ENCODE results near the gene IQCK.

DNA sequence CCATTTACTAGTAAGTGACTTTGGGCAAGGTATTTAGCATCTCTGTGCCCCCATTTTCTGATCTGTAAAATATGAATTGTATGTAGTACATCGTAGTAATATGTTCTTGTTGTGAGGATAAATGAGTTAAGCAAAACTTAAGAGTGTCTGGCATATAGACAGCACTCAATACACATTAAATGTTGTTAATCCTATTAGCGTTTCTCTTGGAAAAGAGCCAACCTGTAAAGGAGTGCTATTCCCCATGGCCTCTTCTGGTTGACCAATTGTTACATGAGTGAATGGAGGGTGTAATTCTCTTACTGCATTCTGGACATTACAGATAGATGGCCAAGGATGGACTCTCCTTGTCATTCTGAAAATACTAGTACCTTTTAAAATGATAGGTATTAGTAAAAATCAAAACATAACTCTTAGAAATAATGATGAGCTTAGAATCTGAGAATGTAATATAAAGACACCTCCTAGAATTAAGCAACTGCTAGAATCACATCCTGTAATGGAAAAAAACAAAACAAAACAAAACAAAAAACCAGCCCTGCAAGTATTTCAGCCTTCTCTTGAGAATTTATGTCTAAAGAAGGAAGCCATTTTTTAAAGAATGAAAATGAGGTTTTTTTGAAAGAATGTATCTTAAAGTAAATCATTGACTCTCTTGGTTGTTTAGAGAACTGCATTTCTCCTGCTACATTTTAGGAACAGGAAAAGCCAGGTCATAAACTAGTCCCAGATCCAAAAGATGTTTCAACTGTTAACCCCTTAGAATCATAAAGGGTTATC is 30.5 kb downstream of the IQCK start:
- TF ChIP-seq EHF (CRISPR knock-in tag; IDR thresholded peaks at IDR 0.05) (no peak), ESRRA (IDR thresholded peaks at IDR 0.05; ENCODE audit: borderline replicate concordance, low read length) (no peak), POLR2A (IDR thresholded peaks at IDR 0.05; ENCODE audit: low read length) (no peak), EP300 (IDR thresholded peaks at IDR 0.05) (no peak), FOXS1 (CRISPR knock-in tag; IDR thresholded peaks at IDR 0.05) (no peak), RAD21 (conservative IDR thresholded peaks at IDR 0.05 in 1 of 2, IDR thresholded peaks at IDR 0.05 in 1 of 2) (no peak), MYC (IDR thresholded peaks at IDR 0.05; ENCODE audit: borderline replicate concordance, low read length) (no peak), KDM1A (IDR thresholded peaks at IDR 0.05; ENCODE audit: low read depth) (no peak), KDM5A (IDR thresholded peaks at IDR 0.05) (no peak)
- TF ChIP-seq, protein P1, sequence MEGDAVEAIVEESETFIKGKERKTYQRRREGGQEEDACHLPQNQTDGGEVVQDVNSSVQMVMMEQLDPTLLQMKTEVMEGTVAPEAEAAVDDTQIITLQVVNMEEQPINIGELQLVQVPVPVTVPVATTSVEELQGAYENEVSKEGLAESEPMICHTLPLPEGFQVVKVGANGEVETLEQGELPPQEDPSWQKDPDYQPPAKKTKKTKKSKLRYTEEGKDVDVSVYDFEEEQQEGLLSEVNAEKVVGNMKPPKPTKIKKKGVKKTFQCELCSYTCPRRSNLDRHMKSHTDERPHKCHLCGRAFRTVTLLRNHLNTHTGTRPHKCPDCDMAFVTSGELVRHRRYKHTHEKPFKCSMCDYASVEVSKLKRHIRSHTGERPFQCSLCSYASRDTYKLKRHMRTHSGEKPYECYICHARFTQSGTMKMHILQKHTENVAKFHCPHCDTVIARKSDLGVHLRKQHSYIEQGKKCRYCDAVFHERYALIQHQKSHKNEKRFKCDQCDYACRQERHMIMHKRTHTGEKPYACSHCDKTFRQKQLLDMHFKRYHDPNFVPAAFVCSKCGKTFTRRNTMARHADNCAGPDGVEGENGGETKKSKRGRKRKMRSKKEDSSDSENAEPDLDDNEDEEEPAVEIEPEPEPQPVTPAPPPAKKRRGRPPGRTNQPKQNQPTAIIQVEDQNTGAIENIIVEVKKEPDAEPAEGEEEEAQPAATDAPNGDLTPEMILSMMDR (IDR thresholded peaks at IDR 0.05): no peak
- TF ChIP-seq, protein P2, sequence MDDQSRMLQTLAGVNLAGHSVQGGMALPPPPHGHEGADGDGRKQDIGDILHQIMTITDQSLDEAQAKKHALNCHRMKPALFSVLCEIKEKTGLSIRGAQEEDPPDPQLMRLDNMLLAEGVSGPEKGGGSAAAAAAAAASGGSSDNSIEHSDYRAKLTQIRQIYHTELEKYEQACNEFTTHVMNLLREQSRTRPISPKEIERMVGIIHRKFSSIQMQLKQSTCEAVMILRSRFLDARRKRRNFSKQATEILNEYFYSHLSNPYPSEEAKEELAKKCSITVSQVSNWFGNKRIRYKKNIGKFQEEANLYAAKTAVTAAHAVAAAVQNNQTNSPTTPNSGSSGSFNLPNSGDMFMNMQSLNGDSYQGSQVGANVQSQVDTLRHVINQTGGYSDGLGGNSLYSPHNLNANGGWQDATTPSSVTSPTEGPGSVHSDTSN (IDR thresholded peaks at IDR 0.05): no peak
- TF ChIP-seq, protein P3, sequence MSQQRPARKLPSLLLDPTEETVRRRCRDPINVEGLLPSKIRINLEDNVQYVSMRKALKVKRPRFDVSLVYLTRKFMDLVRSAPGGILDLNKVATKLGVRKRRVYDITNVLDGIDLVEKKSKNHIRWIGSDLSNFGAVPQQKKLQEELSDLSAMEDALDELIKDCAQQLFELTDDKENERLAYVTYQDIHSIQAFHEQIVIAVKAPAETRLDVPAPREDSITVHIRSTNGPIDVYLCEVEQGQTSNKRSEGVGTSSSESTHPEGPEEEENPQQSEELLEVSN (IDR thresholded peaks at IDR 0.05; ENCODE audit: borderline replicate concordance, low read depth): no peak
- TF ChIP-seq, protein P4, sequence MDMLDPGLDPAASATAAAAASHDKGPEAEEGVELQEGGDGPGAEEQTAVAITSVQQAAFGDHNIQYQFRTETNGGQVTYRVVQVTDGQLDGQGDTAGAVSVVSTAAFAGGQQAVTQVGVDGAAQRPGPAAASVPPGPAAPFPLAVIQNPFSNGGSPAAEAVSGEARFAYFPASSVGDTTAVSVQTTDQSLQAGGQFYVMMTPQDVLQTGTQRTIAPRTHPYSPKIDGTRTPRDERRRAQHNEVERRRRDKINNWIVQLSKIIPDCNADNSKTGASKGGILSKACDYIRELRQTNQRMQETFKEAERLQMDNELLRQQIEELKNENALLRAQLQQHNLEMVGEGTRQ (IDR thresholded peaks at IDR 0.05): no peak

All from A549 (cell line).